Embryonic facial prominence (tissue), 1 donor: ENCODE measurements around the gene CACNA1H.
"Not testable (repeated sequence)": the region's sequence is repeated elsewhere in the genome, so short reads cannot be mapped to it uniquely, and the experiment has no call there.

Experiments
- DNase-seq: peaks from one replicate; pipeline ENCODE4 v3.0.0-alpha.2; 2016; ENCODE audit errors: extremely low spot score

The CACNA1H gene

DNA sequence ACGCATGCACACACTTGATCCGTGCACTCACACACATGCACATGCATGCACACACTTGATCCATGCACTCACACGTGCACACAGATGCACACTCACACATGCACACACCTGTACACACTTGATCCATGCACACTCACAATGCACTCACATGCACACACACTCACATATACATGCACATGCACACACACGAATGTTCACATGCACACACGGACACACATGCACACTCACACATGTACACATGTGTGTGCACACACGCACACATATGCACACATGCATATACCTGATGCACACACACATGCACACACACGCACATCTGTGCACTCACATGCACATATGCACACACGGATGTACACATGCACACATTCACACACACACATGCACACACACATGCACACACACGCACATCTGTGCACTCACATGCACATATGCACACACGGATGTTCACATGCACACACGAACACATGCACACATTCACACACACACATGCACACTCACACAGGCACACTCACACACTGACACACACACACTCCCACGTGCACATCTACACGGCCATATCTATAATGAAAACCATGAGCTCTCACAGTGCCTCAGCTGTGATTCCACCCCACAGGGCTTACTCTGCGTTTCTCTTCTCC, 95.1 kb downstream of the CACNA1H start:
- DNase-seq, result not testable (repeated sequence)

DNA sequence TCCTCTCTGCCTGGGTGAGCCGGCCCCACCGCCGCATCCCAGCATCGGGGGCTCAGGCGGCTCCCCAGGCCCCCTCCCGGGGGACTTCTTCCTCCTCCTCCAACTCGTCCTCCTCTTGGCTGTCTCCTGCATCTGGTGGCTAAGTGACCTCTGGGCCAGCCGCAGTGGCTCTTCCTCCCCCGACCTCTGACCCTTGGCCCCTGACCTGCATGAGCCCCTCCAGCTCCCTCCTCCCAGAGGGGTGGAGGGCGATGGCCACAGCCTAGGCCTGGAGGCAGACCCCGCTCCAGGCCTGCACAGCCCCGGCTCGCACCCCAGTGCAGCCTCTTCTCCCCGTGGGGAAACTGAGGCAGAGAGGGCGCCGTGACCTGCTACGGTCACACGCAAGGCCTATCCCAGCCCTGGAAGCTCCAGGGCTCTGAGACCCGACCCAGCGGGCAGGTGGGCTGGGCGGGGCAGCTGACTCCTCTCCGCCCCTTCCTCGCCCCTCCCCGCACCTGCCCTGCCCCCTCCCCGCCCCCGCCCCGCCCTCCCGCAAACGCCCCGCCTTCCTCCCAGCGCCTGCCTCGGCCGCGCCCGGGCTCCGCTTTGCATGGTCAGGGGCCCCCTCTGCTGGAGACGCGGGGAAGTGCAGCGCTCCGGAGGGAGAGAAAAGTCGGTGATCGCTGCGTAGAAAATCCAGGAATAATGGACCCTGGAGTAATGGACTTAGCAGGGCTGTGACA, 96.3 kb downstream of the CACNA1H start:
- not testable (repeated sequence) for DNase-seq

DNA sequence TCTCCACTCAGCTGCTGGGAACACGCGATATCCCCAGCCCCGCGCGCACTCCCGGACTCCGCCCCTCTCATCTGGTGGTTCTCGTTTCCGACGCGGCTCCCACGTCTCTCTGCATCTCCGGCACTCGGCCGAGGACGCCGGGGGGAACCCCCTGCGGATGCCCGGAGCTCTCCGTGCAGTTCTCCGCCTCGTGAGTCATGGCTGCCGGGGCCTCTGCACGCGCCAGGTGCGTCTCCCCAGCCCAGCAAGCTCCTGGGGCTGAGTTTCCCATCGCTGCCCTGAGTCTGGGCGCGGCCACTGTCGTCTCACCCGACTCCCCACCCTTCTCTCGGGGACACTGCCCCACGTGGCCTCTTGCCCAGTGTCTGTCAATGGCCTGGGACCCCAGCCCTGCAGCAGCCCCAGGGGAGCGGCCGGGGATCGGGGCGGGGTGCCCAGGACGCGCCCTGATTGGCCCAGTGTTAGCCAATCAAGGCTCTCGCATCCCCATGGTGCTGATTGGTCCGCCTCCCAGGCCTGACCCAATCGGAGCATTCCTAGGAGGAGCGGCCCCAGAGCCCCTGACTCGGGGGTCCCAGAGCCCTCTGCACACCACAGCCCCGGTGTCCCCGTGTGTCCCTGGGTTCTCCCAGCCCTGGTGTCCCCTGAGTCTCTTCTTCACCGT, 100.9 kb downstream of the CACNA1H start:
- DNase-seq, result not testable (repeated sequence)

DNA sequence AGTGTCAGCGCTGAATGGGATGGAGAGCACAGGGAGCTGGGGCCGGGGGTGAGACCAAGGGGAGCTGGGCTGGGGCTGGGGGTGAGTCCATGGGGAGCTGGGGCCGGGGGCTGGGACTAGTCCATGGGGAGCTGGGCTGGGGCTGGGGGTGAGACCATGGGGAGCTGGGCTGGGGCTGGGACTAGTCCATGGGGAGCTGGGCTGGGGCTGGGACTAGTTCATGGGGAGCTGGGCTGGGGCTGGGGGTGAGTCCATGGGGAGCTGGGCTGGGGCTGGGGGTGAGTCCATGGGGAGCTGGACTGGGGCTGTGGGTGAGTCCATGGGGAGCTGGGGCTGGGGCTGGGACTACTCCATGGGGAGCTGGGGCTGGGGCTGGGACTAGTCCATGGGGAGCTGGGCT, 101.9 kb downstream of the CACNA1H start:
- not testable (repeated sequence) for DNase-seq

DNA sequence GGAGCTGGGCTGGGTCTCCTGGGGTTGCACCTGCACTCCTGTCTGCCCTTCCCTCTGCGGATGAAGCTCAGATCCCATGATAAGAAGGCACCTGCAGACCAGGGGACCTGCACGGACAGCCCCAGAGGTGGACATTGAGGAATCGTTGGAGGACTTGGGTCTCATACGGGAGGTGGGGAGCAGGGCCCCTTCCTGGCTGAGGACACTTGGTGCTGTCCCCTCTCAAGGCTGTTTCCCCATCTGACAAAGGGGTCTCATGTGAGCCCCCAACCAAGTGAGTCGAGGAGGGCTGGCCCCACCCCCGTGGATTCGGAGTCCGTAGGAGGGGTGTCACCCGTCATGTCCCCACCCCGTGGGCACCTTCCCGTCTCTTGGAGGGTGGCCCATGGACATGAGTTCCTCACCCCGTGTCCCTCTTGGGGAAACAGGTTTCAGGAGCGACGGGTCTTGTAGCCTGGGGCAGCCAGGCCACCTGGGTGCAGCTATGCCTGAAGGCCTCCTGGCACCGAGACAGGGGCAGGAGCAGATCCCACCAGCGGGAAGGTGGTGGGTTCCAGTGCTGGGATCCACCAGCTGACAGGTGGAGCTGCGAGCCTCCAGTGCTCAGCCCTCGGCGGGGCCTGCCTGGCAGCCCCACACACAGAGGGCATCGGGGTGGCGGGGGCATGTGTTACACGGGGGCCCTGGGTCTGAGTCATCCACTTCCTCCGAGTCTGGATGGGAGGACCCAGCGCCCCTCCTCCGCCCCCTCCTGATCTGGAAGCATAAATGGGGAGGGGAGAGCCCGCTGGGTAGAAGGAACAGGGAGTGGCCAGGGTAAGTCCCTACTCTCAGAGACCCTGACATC, 102.6 kb downstream of the CACNA1H start, which contains the start of gene TPSD1:
TPSD1 (plus strand) TSS at position 794 of the 847 bp plus-strand sequence. CDS start 212 bp downstream, outside the sequence.
- not testable (repeated sequence) for DNase-seq

DNA sequence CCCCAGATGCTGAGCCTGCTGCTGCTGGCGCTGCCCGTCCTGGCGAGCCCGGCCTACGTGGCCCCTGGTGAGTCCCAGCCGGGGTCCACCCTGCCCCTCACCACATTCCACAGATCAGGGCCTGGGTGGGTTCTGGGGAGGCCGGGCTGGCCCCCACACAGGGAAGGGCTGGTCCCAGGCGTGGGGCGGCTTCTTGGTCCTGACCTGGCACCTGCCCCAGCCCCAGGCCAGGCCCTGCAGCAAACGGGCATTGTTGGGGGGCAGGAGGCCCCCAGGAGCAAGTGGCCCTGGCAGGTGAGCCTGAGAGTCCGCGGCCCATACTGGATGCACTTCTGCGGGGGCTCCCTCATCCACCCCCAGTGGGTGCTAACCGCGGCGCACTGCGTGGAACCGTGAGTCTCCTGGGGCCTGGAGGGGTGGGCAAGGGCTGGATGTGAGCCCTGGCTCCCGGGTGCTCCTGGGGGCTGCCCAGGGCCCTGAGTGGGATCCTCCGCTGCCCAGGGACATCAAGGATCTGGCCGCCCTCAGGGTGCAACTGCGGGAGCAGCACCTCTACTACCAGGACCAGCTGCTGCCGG, 103.5 kb downstream of the CACNA1H start:
- DNase-seq, result not testable (repeated sequence)

DNA sequence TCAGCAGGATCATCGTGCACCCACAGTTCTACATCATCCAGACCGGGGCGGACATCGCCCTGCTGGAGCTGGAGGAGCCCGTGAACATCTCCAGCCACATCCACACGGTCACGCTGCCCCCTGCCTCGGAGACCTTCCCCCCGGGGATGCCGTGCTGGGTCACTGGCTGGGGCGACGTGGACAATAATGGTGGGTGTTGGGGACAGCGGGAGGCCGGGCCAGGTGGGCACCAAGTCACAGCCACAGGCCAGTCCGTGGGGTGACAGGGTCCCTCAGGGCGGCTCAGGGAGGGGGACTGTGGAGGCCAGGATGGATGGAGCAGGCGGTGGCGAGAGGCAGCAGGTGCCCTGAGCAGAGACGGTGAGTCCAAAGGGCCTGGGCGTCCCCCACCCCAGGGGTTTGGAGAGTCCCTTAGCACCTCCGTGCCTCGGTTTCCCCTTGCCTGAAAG, 104.0 kb downstream of the CACNA1H start:
- DNase-seq, result no peak

DNA sequence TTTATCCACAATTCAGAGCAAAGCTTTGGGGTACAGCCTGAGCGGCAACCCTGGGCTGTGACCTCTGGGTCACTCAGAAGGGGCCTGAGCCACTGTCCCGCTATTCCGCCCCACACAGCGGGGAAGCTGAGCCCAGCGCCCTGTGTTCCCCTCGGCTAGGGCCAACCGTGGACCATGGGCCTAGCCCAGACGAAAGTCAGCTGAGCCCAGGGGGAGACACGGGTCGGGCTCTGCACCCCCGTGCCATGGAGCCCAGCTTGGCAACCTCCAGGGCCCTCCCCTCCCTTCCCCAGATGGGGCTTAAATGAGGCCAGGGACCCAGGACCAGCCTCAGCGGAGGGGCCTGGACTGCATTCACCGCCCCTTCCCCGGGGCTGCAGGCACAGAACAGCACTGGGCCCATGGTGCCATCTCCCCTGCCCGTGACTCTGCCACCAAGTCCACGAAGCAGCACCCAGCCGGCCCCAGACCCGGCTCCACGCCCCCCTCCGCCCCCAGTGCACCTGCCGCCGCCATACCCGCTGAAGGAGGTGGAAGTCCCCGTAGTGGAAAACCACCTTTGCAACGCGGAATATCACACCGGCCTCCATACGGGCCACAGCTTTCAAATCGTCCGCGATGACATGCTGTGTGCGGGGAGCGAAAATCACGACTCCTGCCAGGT, 104.8 kb downstream of the CACNA1H start:
- DNase-seq, result no peak

DNA sequence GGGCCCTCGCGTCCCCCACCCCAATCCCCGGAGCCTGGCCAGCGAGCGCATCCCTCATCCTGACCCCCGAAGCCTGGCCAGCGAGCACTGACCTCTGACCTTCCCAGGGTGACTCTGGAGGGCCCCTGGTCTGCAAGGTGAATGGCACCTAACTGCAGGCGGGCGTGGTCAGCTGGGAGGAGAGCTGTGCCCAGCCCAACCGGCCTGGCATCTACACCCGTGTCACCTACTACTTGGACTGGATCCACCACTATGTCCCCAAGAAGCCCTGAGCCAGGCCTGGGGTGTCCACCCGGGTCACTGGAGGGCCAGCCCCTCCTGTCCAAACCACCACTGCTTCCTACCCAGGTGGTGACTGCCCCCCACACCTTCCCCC, 105.3 kb downstream of the CACNA1H start:
- no peak for DNase-seq

DNA sequence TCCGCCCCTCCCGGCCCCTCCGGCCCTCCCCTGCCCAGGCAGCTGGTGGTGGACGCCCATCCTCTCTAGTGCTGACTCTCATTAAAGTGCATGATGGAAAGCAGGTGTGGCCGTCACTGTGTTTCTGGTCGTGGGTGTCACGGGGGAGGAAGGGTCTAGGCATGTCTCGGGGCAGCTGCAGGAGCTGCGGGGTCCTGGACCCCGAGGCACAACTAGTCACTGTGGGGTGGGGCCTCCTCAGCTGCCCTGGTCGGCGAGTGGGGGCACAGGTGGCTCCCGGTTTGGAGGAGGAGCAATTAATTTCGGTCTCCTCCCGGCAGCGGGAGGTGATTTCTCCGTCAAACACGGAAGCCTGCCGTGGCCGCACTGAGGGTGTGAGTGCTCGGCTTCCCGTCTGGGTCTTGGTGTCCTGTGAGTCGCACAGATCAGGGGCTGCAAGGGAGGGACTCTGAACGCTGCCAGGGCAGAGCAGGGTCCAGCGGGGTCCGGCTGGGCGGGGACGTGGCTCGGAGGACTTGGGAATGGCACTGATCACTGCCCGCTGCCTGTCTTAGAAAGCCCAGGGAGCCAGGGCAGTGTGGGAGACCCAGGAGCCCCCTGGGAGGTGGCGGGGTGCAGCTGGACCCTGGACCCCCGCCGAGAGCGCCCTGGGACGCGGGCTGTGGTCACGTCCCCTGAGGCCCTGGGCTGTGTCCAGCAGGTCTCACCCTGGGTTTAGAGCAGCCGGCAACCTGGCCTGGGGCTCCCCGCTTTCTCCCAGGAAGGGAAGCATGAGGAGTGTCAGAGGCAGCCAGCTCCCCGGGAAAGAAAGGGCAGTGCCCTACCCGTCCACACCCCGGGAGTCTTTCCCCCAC, 106.2 kb downstream of the CACNA1H start:
- DNase-seq, result no peak

DNA sequence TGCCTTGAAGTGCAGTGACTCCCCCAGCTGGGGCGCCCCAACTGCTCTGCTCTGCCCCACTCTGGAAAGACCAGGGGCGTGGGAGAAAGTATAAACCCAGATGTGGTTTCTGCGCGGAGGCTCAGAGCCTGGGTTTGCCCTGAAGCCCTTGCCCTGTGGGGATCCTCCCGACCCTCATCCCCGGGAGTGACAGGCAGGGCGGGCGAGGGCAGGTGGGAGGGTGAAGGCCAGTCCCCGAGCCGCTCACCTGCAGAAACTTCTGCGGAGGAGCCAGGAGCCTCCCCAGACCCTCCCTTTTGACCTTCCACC, 106.8 kb downstream of the CACNA1H start:
- no peak for DNase-seq

DNA sequence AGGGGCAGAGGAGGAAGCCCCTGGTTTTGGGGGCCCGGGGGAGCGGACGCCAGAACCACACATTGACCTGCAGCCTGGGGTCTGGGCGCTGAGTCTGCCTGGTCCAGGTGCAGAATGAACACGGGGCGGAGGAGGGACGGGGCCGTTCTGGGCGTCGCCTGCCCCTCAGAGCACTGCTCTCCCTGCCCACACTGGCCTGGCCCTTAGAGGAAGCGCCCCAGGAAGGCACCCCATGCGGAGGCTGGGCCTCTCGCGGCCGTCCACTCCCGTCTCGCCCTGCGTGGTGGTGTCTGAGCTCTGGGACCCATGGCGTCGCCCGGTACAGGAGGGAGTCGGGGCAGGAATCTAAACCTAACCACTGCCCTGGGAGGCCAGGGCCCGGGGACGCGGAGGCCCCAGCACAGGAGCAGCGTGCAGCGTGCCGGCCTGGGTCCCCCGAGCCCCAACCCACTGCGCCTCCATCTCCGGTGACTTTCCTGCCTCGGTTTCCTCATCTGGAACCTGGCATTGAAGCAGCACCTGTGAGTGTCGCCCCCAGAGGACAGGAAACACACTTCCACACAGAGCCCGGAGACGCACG, 107.3 kb downstream of the CACNA1H start:
- no peak for DNase-seq

DNA sequence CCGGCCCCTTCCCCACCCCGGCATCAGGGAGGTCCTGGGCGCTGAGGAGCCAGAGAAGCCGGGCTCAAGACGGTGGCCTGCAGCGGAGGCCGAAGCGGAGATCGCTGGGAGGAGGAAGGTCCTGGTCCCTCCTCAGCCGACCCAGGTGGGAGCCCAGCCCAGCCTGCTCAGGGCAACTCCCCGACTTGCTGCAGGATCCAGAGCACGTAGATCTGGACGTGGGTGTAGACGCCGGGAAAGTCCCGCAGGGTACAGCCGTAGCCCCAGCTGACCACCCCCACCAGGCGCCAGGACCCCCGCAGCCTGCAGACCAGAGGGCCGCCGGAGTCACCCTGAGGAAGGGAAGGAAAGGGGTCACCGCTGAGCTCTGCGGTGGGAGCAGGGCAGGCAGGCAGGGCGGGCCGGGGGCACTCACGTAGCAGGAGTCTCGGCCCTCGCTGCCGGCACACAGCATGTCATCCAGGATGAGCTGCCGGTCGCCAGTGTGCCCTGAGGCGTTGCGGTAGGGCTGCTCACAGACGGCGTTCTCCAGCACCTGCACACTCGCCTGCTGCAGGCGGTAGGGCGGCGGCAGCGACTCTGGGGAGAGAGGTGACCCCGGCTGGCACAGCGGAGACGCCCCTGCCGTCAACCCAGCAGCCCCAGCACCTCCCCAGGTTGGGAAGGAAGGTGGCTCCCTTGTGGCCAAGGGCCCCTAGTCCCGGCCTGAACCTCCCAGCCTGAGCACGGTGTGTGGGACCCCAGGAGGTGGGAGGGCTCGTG, 108.4 kb downstream of the CACNA1H start:
- DNase-seq, result no peak

DNA sequence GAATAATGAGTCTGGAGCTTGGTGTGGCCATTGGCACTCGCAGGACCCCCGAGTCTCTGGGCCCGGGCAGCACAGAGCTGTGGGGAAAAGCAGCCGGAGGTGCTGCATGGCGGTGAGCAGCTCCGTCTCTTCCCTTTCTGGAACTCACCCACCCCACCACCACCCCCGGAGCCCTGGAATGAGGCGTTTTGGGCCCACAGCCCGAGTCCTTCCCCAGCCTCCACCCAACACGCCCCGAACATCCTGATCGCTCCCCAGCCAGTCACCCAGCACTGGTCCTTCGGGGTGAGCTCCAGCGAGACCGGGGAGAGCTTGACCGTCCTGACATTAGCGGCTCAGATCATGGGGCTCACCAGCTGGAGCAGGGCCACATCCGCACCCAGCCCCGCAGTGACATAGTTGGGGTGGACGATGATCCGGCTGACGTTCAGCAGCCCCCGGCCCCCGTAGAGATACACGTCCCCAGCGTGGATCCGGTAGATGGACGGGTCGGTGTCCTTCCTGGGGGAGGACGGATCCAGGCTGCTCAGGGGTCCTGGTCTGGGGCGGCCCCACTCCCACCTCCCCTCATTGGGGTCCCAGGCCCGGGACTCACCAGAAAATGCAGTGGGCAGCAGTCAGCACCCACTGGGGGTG, 109.4 kb downstream of the CACNA1H start:
- no peak for DNase-seq

DNA sequence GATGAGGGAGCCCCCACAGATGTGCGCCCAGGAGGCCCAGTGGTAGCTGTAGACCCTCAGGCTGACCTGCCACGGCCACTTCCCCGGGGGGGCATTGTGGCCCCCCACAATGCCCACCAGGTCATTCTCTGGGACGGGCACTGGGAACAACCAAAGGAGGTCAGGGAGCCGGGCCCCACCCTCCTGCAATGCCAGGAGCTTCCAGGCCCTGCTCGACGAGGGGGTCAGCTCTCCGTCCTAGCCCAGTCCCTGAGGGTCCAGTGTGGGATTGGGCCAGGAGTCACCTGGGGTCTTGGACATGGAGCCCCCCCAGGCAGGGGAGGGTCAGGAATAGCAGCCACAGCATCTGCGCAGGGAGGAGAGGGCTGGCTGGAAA, 109.9 kb downstream of the CACNA1H start:
- no peak for DNase-seq

DNA sequence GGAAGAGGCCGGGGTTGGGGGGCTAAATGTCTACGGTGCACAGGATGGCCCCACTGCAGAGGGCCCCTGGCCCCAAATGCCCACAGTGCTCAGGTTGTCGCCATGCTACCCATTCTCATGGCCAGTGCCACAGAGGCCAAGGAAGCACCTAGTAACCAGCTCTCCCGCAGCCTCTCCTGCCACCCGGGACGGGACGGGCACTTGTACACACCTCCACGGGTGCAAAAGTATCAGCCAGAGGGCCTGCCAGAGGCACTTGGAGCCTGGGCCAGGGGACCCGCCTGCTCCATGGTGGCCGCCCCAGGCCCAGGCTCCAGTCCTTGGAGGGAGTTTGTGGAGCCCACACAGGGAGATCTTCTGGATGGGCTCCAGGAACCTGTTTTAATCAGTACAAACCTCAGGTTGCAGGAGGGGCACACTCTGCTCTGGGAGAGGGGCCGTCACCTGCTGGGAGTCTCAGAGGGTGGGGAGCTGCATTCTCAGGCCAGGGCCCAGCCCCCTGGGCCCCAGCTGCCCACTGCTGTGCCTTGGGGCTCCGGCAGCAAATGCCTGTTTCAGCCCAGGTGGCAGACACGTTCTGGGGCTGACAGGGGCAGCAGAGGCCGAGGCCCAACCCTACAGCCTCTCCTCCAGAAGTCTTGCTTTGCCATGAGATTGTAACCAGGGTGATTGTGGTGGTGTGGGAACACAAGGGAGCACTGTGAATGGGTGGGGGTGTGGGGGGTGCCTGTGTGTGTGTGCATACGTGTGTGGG, 110.9 kb downstream of the CACNA1H start:
- no peak for DNase-seq

DNA sequence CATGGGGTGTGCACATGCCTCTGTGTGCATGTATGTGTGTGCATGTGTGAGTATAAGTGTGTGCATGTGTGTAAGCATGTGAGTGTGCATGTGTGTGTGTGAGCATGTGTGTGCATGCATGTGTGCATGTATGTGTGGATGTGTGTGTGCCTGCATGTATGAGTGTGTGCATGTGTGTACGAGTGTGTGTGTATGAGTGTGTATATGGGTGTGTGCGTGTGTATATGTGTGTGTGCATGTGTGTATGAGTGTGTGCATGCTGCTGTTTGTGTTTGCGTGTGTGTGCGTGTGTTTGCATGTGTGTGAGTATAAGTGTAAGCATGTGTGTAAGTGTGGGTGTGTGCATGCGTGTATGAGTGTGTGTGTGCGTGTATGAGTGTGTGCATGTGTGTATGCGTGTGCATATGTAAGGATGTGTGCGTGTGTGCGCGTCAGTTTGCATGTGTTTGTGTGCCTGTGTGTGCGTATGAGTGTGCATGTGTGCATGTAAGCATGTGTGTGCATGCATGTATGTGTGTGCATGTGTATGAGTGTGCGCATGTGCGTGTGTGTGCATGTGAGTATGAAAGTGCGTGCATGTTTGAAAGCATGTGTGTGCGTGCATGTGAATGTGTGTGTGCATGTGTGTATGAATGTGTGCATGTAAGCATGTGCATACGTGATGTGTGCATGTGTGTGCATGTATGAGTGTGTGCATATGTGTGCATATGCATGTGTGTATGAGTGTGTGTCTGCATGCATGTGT, 111.6 kb downstream of the CACNA1H start:
- no peak for DNase-seq
